ENCODE data around the gene DPEP1.

Gene DPEP1

DNA sequence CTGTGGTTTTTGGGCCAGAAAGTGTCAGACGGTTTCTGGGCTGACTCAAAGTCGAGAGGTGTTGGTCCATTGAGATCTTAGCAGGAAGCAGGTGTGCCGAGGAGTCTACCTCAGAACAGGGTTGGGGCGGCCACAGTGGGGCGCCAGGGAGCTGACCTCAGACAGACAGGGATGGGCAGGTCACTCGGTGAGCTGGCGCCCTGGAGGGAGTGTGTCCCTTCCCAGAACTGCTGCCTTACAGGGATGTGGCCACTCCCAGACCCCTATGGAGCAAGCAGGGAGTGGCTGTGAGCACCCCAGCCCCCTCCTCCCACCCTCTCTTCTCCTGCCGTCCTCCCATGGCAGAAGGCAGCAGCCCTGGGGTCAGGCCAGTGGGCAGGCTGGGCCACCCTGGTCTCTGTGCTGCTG is 14.0 kb upstream of the DPEP1 start:
- no peak for DNase-seq (ENCODE audit: low spot score)

DNA sequence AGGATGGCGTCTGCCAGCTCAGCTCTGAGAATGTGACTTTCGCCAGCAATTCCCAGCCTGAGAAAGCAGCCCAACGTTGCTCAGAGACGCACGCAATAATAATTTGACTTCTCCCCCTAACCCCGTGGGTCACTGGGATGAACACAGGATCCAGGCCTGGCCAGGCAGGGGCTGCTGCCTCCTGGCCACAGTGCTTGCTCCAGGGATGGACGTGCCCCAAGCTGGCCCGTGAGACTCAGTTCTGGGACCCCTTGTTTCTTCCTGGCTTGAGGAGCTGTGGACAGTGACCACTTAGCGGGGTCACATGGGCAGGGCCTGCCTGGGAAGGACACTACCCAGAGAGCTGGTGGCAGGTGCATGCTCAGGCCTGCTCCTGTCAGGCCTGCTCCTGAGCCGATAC is 13.5 kb upstream of the DPEP1 start:
- DNase-seq (ENCODE audit: low spot score): no peak

DNA sequence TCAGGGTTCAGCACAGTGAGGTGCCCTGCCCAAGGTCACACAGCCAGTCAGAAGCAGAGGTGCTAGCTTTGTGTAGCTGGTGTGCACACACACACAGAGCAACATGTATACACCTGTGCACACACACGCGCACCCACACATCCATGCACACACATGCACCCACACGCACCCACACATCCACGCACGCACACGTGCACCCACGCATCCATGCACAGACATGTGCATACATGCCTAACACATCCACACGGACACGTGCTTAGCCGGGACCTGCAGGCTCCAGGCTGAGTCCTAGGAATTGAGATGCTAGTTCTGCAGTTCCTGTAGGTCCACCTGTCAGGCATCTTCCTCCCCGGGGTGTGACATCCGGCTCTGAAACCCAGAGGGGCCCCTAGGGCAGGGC is 13.0 kb upstream of the DPEP1 start:
- DNase-seq (ENCODE audit: low spot score): no peak

DNA sequence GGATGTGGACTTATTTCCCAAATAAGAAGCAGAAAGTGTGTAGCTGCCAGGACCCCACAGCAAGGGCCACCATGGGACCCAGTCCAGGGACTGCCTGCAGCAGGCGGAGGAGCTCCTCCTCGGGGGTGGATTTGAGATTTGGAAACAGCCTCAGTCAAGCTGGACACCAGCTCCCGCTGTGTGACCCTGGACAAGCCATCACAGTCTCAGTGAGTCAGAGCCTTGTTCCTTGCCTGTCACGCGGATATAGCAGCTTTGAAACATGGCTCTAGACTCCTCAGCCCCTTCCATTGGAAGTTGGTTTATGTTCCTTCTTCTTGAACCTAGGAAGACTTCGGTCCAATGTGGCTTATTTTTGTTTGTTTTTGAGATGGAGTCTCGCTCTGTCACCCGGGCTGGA is 12.5 kb upstream of the DPEP1 start:
- DNase-seq (ENCODE audit: low spot score): no peak

DNA sequence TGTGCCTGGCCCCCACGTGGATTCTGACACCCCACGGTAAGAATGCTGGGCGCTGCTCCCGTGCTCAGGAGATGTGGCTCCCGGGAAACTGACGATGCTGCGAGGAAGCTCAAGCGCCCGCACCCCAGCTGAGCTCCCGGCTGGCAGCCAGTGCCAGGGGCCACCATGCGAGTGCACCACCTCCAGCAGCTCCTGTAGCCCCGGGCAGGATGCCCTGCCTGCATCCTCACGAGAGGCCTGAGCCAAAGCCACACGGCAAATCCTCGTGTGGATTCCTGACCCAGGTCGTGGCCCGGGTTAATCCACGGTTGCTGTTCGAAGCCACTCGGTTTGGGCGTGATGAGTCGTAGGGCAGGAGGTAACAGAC is 11.6 kb upstream of the DPEP1 start:
- no peak for DNase-seq (ENCODE audit: low spot score)

DNA sequence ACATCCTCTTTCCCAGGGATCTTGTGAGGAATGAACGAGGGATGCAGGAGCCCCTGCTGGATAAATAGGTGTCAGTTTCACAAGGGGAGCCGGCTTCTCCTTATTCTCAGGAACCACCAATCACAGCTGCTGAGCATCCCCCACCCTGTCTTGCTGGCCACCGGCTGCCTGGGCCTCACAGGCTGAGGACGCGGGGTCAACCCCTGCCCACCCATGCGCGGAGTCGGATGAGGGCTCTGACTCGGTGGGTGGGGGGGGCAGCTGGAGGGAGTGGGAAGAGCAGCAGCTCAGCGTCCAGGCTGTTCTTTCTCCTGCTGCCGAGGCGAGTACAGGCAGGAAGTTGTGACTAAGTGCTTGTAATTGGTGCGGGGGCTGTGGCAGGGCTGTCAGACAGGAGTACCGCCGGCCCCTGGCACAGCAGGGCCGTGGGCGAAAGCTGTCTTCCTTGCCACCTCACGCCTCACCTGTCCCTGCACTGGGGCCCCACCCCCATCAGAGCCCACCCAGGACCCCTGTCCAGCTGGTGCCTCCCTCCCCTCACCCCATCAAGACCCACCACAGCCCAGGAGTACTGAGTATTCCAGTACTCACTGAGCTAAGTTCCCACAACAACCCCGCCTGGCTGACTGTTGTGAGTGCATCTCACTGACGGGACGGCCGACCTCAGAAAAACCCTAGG is 11.0 kb upstream of the DPEP1 start:
- peak; percentile 89 for DNase-seq (ENCODE audit: low spot score)

DNA sequence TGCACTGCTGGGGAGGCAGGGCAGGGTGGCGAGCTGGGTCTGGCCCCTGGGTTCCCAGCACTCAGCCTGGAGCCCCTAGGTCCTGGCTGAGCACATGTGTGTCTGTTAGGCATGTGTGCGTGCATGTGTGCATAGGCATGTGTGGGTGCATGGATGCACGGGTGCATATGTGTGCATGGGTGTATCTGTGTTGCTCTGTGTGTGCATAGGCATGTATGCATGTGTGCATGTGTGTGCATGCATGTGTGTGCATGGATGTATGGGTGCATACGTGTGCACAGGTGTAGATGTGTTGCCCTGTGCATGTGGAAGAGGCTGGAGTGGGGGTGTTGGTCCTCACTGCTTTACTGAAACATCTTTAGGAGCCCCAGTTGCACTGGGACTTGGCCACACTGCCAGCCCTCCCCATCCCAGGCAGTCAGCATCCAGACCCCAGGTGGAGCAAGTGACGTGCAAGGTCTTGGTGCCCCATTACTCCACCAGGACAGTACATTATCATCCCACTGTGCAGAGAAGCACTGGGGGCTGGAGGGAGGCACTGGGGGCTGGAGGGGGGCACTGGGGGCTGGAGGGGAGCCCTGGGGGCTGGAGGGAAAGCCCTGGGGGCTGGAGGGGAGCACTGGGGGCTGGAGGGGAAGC is 10.4 kb upstream of the DPEP1 start:
- no peak for DNase-seq (ENCODE audit: low spot score)

DNA sequence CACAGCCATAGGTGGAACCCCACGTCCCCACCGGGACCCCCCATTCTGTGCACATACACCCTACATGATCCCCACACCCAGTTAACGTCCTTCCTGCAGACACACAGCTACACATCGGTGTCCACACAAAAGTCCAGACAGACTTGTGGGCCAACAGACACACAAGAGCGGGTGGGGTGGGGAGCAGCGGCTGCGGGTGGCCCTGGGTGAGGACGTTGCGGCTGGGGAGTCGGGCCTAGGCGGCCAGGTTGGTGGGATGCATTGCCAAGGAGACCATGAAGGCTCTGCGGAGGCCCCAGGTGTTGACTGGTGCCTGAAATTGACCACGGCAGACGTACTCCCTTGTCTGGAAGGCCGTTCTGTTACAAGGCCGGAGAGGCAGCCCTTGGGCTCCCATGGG is 8.7 kb upstream of the DPEP1 start:
- DNase-seq (ENCODE audit: low spot score): no peak

DNA sequence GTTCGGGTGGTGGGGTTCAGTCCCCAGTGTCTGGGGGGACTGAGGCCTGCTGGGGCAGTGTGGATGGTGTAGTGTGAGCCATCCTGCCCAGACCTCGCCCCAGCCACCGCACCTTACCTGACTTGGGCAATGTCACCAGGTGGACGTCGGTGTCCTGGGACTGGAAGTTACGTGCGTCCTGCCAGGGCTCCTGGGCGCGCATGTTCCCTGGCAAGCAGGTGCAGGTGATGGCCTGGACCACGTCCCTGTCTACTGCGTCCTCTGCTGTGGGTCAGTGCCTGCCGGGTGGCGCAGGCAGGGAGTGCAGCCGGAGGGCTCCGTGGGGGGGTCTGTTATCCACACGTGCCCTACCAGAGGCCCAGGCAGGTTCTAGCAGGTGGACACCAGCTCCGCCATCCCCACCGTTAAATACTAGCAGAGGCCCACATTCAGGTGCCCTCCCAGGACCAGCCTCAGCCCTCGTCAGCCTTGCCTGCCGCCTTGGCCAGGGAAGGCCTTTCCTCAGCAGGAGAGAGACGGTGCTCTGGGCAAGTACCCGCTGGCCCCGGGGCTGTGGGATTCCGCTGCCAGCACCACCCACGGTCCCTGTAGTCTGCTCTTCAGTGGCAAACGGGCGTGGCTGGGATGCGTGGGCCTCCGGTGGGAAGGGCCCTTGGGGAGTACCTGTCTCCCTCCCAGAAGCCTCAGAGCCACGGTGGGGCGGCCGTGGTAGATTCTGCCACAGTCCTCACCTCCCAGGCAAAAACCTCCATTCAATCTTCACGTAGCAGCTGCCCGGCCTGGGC is 8.1 kb upstream of the DPEP1 start:
- DNase-seq (ENCODE audit: low spot score): no peak

DNA sequence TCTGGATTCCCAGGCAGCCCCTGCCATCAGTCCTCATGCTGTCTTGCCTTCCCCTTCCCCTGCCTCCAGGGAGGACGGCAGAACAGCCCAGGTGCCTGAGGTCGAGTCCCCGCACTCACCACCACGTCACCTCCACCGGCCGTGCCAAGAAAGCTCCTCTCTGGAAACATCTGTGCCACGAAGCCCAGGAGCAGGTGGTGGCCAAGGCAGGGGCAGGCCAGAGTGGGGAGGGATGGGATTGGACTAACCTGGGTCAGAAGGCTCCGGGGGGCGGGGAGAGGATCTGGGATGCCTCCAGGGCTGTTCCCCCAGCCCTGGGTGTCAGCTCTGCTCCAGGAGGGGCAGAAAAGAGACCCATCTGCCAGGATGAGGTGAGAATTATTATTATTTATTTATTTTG is 7.4 kb upstream of the DPEP1 start:
- no peak for DNase-seq (ENCODE audit: low spot score)

DNA sequence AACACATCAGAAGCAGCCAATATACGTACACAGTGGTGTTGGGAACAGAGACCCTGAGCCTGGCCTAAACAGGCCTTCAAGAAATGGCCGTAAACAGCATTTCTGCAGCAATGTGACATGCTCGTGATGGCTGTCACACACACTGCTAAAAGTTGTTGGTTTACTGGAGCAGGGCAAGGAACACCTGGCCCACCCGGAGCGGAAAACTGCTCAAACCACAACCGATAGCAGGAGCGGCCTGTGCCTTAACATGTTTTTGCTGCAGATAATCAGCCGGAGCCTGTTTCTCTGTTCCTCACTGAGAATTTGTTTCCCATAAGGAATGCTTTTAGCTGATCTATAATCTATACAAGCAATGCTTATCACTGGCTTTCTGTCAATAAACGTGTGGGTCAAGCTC is 6.0 kb upstream of the DPEP1 start:
- no peak for DNase-seq (ENCODE audit: low spot score)

DNA sequence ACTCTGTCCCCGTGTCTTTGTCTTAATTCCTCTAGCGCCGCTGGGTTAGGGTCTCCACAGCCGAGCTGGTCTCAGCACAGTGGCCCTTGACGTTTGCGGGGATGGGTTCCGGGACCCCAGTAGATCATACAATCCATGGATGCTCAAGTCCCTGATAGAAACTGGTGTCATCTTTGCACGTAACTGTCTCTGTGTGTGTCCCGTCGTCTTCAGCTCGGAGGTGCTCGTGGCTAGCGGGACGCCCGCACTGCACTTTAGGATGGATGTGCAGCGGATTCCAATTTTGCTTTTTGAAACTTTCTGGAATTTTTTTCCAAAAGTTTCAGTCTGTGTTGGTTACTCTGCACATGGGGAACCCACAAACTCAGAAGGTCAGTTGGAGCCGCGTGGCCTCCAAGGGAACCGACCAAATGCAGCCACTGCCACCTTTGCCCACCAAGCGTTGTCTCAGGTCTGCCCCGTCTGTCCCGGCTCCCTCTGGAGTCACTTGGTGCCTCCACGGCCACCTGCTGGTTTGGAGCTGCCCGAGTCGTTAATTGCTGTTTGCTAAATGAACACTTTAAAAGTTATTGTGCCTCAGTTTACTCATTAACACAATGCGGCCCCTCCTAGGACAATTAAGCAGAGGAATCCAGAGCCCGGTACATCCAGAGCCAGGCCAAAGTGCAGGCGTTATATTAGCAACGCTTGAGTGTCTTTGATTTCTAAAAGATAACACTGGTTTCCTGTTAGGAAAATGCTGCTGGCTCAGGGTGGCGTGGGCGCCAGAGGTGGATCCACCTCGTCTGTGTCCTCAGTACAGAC is 5.3 kb upstream of the DPEP1 start:
- no peak for DNase-seq (ENCODE audit: low spot score)

DNA sequence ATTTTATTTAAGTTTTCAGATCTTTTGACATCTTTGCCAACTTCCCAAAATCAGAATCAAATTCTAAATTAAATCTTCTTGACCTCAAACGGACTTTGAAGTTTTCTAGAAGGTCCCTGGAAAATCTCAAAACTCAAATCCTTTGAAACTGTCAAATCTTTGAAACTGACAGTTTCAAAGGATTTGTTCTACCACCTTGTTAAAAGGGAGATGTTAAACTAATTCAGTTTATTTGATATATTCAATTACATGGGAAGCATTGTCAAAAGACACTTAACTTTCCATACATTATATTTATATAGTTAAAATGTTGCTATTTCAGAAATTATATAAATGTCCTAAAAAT is 3.4 kb upstream of the DPEP1 start:
- no peak for DNase-seq (ENCODE audit: low spot score)

DNA sequence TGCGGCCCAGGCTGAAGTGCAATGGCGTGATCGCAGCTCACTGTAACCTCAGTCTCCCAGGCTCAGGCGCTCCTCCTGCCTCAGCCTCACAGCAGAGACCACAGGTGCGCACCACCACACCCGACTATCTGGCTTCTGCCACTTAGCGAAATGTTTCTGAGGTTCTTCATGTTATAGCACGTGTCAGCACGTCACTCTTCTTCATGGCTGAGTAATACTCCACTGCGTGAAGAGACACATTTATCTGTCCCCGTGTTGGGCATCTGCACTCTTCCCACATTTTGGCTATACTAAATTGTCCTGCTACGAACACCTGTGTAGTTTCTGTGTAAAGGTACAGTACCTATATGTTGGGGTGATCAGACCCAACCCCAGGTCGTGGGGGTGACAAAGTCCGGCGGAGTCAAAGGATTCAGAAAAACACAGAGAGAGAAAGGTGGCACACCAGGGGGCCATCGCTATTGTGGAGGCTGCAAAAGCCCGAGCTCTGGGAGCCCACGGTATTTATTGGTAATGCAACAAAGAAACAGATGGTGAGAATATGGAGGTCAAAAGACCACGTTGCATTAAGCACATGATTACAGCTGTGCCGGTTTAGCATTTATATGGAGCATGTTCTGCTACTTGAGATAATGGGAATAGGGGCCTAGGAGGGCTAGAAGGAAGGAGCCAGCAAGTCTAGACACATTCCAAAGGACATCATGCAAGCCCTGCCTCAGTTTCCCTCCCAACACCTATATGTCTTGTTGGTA is 851 bp upstream of the DPEP1 start:
- no peak for DNase-seq (ENCODE audit: low spot score)

DNA sequence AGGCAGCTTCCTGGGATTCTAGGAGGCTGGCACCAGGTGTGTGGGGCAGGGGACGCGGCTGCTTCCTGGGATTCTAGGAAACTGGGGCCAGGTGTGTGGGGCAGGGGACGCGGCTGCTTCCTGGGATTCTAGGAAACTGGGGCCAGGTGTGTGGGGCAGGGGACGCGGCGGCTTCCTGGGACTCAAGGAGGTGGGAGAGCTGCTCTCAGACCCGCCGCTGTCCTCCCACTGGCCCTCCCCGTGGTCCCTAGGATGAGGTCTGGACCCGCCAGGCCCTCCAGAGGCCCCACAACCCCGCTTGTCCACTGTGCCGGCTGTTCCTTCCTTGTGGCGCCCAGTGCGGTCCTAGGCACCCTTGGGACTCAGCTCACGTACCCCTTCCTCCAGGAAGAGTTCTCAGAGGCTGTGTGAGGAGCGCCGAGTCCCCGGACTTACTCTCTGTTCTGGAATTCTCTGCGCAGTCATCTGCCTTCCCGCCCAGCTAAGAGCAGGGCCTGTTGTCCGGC is 565 bp downstream of the DPEP1 start:
- DNase-seq (ENCODE audit: low spot score): no peak

DNA sequence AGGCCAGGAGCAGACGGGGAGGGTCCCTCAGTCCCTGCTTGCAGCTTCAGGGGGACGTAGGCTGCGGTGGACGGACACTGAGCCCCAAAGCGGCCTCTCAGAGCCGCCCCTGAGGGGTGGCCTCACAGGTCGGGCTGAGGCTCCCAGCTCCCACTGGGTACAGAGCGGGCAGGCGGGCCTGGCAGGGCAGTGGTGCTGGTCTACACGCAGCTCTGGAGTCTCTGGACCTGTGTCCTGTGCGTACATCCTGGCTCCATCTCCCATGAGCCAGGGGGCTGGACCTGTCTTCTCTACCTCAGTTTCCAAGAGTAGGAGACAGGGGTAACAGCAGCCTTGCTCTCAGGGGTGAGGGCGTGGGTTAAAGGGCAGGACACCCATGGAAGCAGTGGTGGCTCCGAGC is 1.7 kb downstream of the DPEP1 start:
- DNase-seq (ENCODE audit: low spot score): no peak

DNA sequence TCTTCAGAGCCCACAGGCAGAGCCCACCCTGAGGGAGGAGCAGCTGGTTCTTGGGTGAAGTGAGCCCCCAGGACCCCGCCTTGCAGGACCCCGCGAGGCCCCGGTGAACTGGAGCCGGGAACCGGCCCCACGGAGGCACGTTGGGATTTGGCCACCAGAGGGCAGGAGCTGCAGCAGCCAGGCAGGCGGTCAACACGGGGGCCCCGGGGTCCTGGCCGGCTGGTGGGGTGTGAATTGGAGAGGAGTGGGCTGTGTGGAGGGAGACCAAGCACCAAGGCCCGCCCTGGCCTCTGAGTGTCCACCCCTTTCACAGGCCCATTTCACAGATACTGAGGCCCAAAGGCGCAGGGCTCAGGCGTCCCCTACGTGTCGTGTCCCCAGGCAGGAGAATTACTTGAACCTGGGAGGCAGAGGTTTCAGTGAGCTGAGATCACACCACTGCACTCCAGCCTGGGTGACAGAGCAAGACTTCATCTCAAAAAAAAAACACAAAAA is 2.2 kb downstream of the DPEP1 start:
- peak; percentile 75 for DNase-seq (ENCODE audit: low spot score)

DNA sequence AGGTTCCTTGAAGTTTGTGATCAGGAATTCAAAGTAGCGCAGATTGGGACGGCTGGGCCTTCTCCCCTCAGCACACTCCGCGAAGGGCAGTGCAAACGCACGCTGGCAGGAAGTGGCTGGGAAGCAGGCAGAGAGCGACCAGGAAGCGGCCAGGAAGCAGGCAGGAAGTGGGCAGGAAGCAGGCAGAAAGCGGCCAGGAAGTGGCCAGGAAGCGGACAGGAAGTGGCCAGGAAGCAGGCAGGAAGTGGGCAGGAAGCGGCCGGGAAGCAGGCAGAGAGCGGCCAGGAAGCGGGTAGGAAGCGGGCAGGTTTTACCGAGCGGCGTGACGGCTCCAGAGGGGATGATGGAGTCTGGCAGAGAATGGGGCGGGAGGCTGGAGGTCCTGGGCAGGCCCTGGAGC is 3.2 kb downstream of the DPEP1 start:
- DNase-seq (ENCODE audit: low spot score): no peak

DNA sequence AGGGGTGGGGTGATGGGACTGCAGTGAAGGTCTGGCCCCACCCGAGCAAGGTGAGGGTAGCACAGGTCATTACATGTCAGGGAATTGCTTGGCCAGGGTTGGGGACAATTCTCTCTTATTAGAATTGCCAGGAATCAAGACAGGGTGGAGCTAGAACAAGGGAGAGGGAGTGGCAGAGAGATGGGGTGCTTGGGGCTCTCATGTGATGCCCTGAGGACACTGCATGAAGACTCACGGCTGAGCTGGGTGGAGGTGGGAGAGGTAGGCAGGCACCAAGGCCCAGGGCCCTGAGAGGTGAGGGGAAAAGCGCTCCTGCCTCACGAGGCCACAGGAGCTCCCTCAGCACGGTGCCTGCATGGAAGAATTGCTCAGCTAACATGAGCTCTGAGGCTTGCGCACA is 3.6 kb downstream of the DPEP1 start:
- DNase-seq (ENCODE audit: low spot score): no peak

DNA sequence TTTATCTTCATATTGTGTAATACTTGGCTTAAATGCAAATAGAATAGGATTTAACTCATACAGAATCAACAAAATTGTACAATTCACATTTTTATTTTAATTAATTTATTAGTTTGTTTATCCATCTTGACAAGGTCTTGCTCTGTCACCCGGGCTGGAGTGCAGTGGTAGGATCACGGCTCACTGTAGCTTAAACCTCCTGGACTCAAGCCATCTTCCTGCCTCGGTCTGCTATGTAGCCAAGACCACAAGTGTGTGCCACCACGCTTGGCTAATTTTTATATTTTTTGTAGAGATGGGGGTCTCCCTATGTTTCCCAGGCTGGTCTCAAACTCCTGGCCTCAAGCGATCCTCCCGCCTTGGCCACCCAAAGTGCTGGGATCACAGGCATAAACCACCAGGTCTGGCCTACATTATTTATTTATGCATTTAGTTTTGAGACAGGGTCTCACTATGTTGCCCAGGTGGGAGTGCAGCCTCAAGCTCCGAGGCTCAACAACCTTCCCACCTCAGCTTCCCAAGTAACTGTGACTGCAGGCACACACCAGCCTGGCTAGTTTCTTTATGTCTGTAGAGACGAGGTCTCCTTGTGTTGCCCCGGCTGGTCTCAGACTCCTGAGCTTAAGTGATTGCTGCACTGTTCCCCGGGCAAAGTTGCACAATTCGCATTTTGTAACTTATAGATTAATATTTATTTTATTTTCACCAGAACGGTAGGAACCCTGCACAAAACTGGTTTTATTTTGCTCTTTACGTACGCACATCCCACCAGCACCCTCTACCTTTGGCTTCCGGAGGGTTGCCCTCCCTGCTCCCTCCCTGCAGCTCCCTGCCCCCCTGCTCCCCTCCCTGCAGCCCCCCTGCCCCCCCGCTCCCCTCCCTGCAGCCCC is 4.9 kb downstream of the DPEP1 start:
- no peak for DNase-seq (ENCODE audit: low spot score)

DNA sequence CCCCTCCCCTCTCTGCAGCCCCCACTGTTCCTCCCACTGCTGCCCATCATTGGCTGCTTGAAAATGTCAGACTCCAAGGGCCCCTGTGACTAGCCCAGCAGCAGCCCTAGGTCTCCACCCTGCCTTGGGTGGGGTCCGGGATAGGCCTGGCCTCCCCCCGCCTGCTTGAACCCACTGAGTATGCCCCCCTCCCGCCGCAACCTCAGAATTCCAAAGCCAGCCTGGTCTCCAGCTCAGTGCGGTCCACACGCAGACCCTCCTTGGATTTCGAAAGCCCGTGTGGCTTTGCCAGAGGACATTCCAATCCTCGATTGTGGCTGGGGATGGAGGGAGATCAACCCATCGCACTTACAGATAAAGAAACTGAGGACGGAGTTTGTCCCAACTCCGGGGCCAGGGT is 6.4 kb downstream of the DPEP1 start:
- DNase-seq (ENCODE audit: low spot score): peak; percentile 67
